Measurements from ENCODE around the gene FEM1C.

GRCh38 chr5:115520191-115520590, 24.4 kb downstream of the FEM1C start:
- TF ChIP-seq CTCF (IDR thresholded peaks at IDR 0.05; ENCODE audit: poor library complexity, severe bottlenecking) (no peak), SMC3 (conservative IDR thresholded peaks at IDR 0.05; ENCODE audit: poor library complexity) (no peak), EP300 (conservative IDR thresholded peaks at IDR 0.05; ENCODE audit: poor library complexity, severe bottlenecking) (no peak), POLR2AphosphoS5 (IDR thresholded peaks at IDR 0.05) (no peak), EZH2 (IDR thresholded peaks at IDR 0.05; ENCODE audit: borderline replicate concordance, insufficient read depth, low read length, poor library complexity, severe bottlenecking) (no peak), TAF1 (IDR thresholded peaks at IDR 0.05; ENCODE audit: low read depth) (no peak), REST (IDR thresholded peaks at IDR 0.05; ENCODE audit: borderline replicate concordance) (no peak)

Measured in neural cell (in vitro differentiated cells).